Activated T-helper 17 cell treated with anti-CD3 and anti-CD28 coated beads, Interleukin-2, amount 50 U/mL, for 72 hours (primary cell): Measurements from ENCODE around the gene AHCY. TPM values are rescaled to one million over a fixed set of nuclear protein-coding genes. Genes with fewer than 3 reads are reported as not detected.
"Not testable (repeated sequence)": the region's sequence is repeated elsewhere in the genome, so short reads cannot be mapped to it uniquely, and the experiment has no call there.

Experiments used
- ATAC-seq: fragments of 150-1000 bp; cut with Tn5 transposase; replicated peaks from 2 replicates; pipeline ENCODE4 v1.10.0; 2021; ENCODE audit warnings: mild to moderate bottlenecking, moderate library complexity
- H3K27ac Mint-ChIP-seq: one replicate; pipeline ENCODE4 v1.8.0; 2022; ENCODE audit warnings: mixed read lengths
- H3K27me3 Mint-ChIP-seq: one replicate; pipeline ENCODE4 v1.8.0; 2022; ENCODE audit warnings: mixed read lengths
- H3K36me3 Mint-ChIP-seq: one replicate; pipeline ENCODE4 v1.8.0; 2022; ENCODE audit warnings: low read depth, mild to moderate bottlenecking, mixed read lengths
- H3K4me1 Mint-ChIP-seq: one replicate; pipeline ENCODE4 v1.8.0; 2022; ENCODE audit warnings: mixed read lengths
- H3K4me3 Mint-ChIP-seq: one replicate; pipeline ENCODE4 v1.8.0; 2022; ENCODE audit warnings: mild to moderate bottlenecking, mixed read lengths
- H3K9me3 Mint-ChIP-seq: one replicate; pipeline ENCODE4 v1.8.0; 2022; ENCODE audit warnings: mixed read lengths
- total RNA-seq, 2 donors: library from RNA; stranded (reverse); gene quantifications; one replicate each; pipeline ENCODE4 v1.2.3, GENCODE V29; 2022

Gene AHCY
- total RNA-seq, 2 donors from 2014 or later: 94.5 to 174 TPM

- no peak overlapping the region for H3K27ac Mint-ChIP-seq
- H3K4me1 Mint-ChIP-seq: no peaks in the 10 kb centered on the region
- no peaks in the 10 kb centered on the region for H3K9me3 Mint-ChIP-seq
- no peaks in the 10 kb centered on the region for H3K27me3 Mint-ChIP-seq
- no peaks in the 10 kb centered on the region for H3K36me3 Mint-ChIP-seq
- no peak for ATAC-seq
- no peak overlapping the region for H3K4me3 Mint-ChIP-seq
Observed at GRCh38 chr20:34332262-34332920, 29.2 kb upstream of the AHCY start.

- no peaks in the 10 kb centered on the region for H3K4me1 Mint-ChIP-seq
- no peak for ATAC-seq
- H3K27ac Mint-ChIP-seq: no peak overlapping the region
- no peak overlapping the region for H3K4me3 Mint-ChIP-seq
- no peaks in the 10 kb centered on the region for H3K27me3 Mint-ChIP-seq
- no peaks in the 10 kb centered on the region for H3K36me3 Mint-ChIP-seq
- no peaks in the 10 kb centered on the region for H3K9me3 Mint-ChIP-seq
Observed at GRCh38 chr20:34331838-34332237, 28.7 kb upstream of the AHCY start.

- H3K9me3 Mint-ChIP-seq, H3K4me1 Mint-ChIP-seq, ATAC-seq, H3K36me3 Mint-ChIP-seq, H3K27ac Mint-ChIP-seq, H3K4me3 Mint-ChIP-seq, H3K27me3 Mint-ChIP-seq: not testable (repeated sequence)
Observed at GRCh38 chr20:34330861-34331544, 27.8 kb upstream of the AHCY start.

- no peaks in the 10 kb centered on the region for H3K36me3 Mint-ChIP-seq
- H3K4me1 Mint-ChIP-seq: no peaks in the 10 kb centered on the region
- H3K27ac Mint-ChIP-seq: no peak overlapping the region
- ATAC-seq: no peak
- no peaks in the 10 kb centered on the region for H3K9me3 Mint-ChIP-seq
- H3K4me3 Mint-ChIP-seq: no peak overlapping the region
- peaks cover 9% of the 10 kb centered on the region for H3K27me3 Mint-ChIP-seq
Observed at GRCh38 chr20:34328928-34329677, 25.9 kb upstream of the AHCY start.

GRCh38 chr20:34328207-34328606 is 25.1 kb upstream of the AHCY start:
- H3K27me3 Mint-ChIP-seq, H3K36me3 Mint-ChIP-seq, ATAC-seq, H3K27ac Mint-ChIP-seq, H3K4me1 Mint-ChIP-seq, H3K4me3 Mint-ChIP-seq, H3K9me3 Mint-ChIP-seq: not testable (repeated sequence)

GRCh38 chr20:34324541-34324940 is 21.4 kb upstream of the AHCY start:
- ATAC-seq: no peak
- H3K36me3 Mint-ChIP-seq: no peaks in the 10 kb centered on the region
- peaks cover 15% of the 10 kb centered on the region for H3K27me3 Mint-ChIP-seq

GRCh38 chr20:34322267-34323105 is 19.3 kb upstream of the AHCY start:
- no peaks in the 10 kb centered on the region for H3K9me3 Mint-ChIP-seq
- H3K4me3 Mint-ChIP-seq: no peak overlapping the region
- H3K27ac Mint-ChIP-seq: no peak overlapping the region
- no peak for ATAC-seq
- peaks cover 15% of the 10 kb centered on the region for H3K27me3 Mint-ChIP-seq
- no peaks in the 10 kb centered on the region for H3K4me1 Mint-ChIP-seq
- no peaks in the 10 kb centered on the region for H3K36me3 Mint-ChIP-seq

More at GRCh38 chr20:34324541-34324940, 21.4 kb upstream of the AHCY start:
- Mint-ChIP-seq H3K27ac (peak overlapping the region; percentile 37), H3K9me3 (no peaks in the 10 kb centered on the region), H3K4me3 (no peak overlapping the region), H3K4me1 (no peaks in the 10 kb centered on the region)

GRCh38 chr20:34320861-34321260 is 17.7 kb upstream of the AHCY start:
- Mint-ChIP-seq H3K4me1 (no peaks in the 10 kb centered on the region), H3K27me3 (peaks cover 14% of the 10 kb centered on the region), H3K4me3 (no peak overlapping the region), H3K9me3 (no peaks in the 10 kb centered on the region), H3K27ac (no peak overlapping the region), H3K36me3 (no peaks in the 10 kb centered on the region)
- ATAC-seq: no peak

- H3K9me3 Mint-ChIP-seq: no peaks in the 10 kb centered on the region
- H3K4me3 Mint-ChIP-seq: no peak overlapping the region
- peaks cover 7% of the 10 kb centered on the region for H3K27me3 Mint-ChIP-seq
- no peak for ATAC-seq
- no peak overlapping the region for H3K27ac Mint-ChIP-seq
- no peaks in the 10 kb centered on the region for H3K4me1 Mint-ChIP-seq
- no peaks in the 10 kb centered on the region for H3K36me3 Mint-ChIP-seq
Observed at GRCh38 chr20:34318609-34319443, 15.7 kb upstream of the AHCY start.

- Mint-ChIP-seq H3K36me3 (no peaks in the 10 kb centered on the region), H3K4me1 (no peaks in the 10 kb centered on the region), H3K4me3 (no peak overlapping the region), H3K27me3 (peaks cover 7% of the 10 kb centered on the region), H3K27ac (no peak overlapping the region), H3K9me3 (no peaks in the 10 kb centered on the region)
- no peak for ATAC-seq
Observed at GRCh38 chr20:34316196-34316814, 13.2 kb upstream of the AHCY start.

- H3K27ac Mint-ChIP-seq: no peak overlapping the region
- H3K4me1 Mint-ChIP-seq: no peaks in the 10 kb centered on the region
- H3K36me3 Mint-ChIP-seq: no peaks in the 10 kb centered on the region
- no peak for ATAC-seq
- no peak overlapping the region for H3K4me3 Mint-ChIP-seq
- H3K9me3 Mint-ChIP-seq: no peaks in the 10 kb centered on the region
- peaks cover 6% of the 10 kb centered on the region for H3K27me3 Mint-ChIP-seq
Observed at GRCh38 chr20:34315236-34315635, 12.1 kb upstream of the AHCY start.

- Mint-ChIP-seq H3K36me3 (no peaks in the 10 kb centered on the region), H3K27ac (no peak overlapping the region), H3K4me1 (no peaks in the 10 kb centered on the region), H3K9me3 (no peaks in the 10 kb centered on the region), H3K27me3 (peaks cover 4% of the 10 kb centered on the region), H3K4me3 (no peak overlapping the region)
- ATAC-seq: peak; percentile 99
Observed at GRCh38 chr20:34312544-34313217, 9.5 kb upstream of the AHCY start.

GRCh38 chr20:34312024-34312460 is 8.9 kb upstream of the AHCY start:
- Mint-ChIP-seq H3K4me1 (no peaks in the 10 kb centered on the region), H3K27ac (no peak overlapping the region), H3K4me3 (no peak overlapping the region), H3K27me3 (peaks cover 4% of the 10 kb centered on the region), H3K9me3 (no peaks in the 10 kb centered on the region), H3K36me3 (no peaks in the 10 kb centered on the region)
- ATAC-seq: no peak
